B cell (primary cell): ENCODE results near the gene KRT5. TPM values are rescaled to one million over a fixed set of nuclear protein-coding genes. Genes with fewer than 3 reads are reported as not detected.

Experiments
- ATAC-seq: fragments of 200-7000 bp; cut with Tn5 transposase; one replicate; pipeline ENCODE4 v1.10.0; 2021; ENCODE audit warnings: low read depth, mild to moderate bottlenecking, moderate number of reproducible peaks, moderate library complexity
- CTCF ChIA-PET: fragments of 350-600 bp; sonication (Branson Sonifier 250); formaldehyde crosslinking; loops from one replicate; lab custom pipeline; 2021; ENCODE audit warnings: antibody characterized with exemption, inconsistent platforms; lab: Charles Lee
- POLR2A ChIA-PET: fragments of 350-600 bp; sonication (Branson Sonifier 250); formaldehyde crosslinking; loops from one replicate; lab custom pipeline; 2021; ENCODE audit warnings: antibody characterized with exemption; lab: Charles Lee
- DNase-seq: peaks from one replicate; pipeline ENCODE4 v3.0.0; 2013
- H2AFZ ChIP-seq: 2 replicates; pipeline ENCODE4 v1.6.1; 2012; ENCODE audit warnings: mild to moderate bottlenecking, low read depth, low read length; ENCODE audit not compliant: insufficient read depth, poor library complexity, severe bottlenecking
- H3K27ac ChIP-seq, 2 donors: 1 replicate in 1 of 2; 2 replicates in 1 of 2; pipeline ENCODE4 v1.5.1; 2012 to 2013; ENCODE audit warnings: low read length in 2 of 2, mild to moderate bottlenecking in 2 of 2, moderate library complexity in 1 of 2
- H3K27me3 ChIP-seq, 4 experiments: fragments of 200-600 bp in 1 of 4; sonication (generic) in 1 of 4; replicated peaks in 1 of 4; 1 replicate in 2 of 4; 2 replicates in 2 of 4; pipeline versions ENCODE4 v1.6.1 to v1.7.0; 2013 to 2016; ENCODE audit warnings: low read length in 3 of 4, mild to moderate bottlenecking in 2 of 4, mixed read lengths in 1 of 4, moderate library complexity in 1 of 4; ENCODE audit not compliant: insufficient read depth in 4 of 4, control insufficient read depth in 3 of 4; ENCODE audit errors: control extremely low read depth in 1 of 4
- H3K36me3 ChIP-seq, 2 experiments: replicated peaks in 1 of 2; 1 replicate in 1 of 2; 2 replicates in 1 of 2; pipeline versions ENCODE4 v1.6.1 to v1.7.1; 2013; ENCODE audit warnings: low read length in 1 of 2; ENCODE audit not compliant: insufficient read depth in 2 of 2, control insufficient read depth in 1 of 2; ENCODE audit errors: control extremely low read depth in 1 of 2, extremely low read depth in 1 of 2
- H3K4me1 ChIP-seq, 2 donors: fragments of 200-600 bp in 1 of 2; sonication (generic) in 1 of 2; 1 replicate in 1 of 2; 2 replicates in 1 of 2; pipeline versions ENCODE4 v1.5.1 to v1.6.1; 2013 to 2017; ENCODE audit warnings: low read length in 2 of 2; ENCODE audit not compliant: control insufficient read depth in 2 of 2, insufficient read depth in 2 of 2
- H3K4me2 ChIP-seq: replicated peaks from 2 replicates; pipeline ENCODE3; 2012; ENCODE audit warnings: mild to moderate bottlenecking, low read depth, low read length; ENCODE audit not compliant: poor library complexity, severe bottlenecking
- H3K4me3 ChIP-seq, 5 experiments: fragments of 200-600 bp in 1 of 5; sonication (generic) in 1 of 5; 1 replicate in 3 of 5; 2 replicates in 2 of 5; pipeline versions ENCODE4 v1.5.1 to v1.7.0; 2011 to 2016; ENCODE audit warnings: low read length in 4 of 5, mild to moderate bottlenecking in 4 of 5, low read depth in 2 of 5, control low read depth in 1 of 5, moderate library complexity in 1 of 5; ENCODE audit not compliant: insufficient read depth in 1 of 5; ENCODE audit errors: control extremely low read depth in 1 of 5, extremely low read depth in 1 of 5
- H3K79me2 ChIP-seq: fragments of 200-600 bp; sonication (generic); one replicate; pipeline ENCODE4 v1.6.0; 2016; ENCODE audit warnings: low read length; ENCODE audit not compliant: control insufficient read depth, insufficient read depth
- H3K9ac ChIP-seq: fragments of 200-600 bp; sonication (generic); 2 replicates; pipeline ENCODE4 v1.6.1; 2017; ENCODE audit warnings: mild to moderate bottlenecking, low read length, moderate library complexity
- H3K9me3 ChIP-seq, 3 donors: one replicate each; pipeline versions ENCODE4 v1.6.1 to v1.7.1; 2013; ENCODE audit warnings: low read length in 2 of 3; ENCODE audit not compliant: control insufficient read depth in 2 of 3, insufficient read depth in 1 of 3; ENCODE audit errors: control extremely low read depth in 1 of 3
- H4K20me1 ChIP-seq: 2 replicates; pipeline ENCODE4 v1.6.0; 2012; ENCODE audit warnings: mild to moderate bottlenecking, low read length; ENCODE audit not compliant: insufficient read depth, control insufficient read depth, poor library complexity, severe bottlenecking
- H3K27ac Mint-ChIP-seq: one replicate; pipeline ENCODE4 v1.8.0; 2021; ENCODE audit warnings: mixed read lengths
- H3K27me3 Mint-ChIP-seq: one replicate; pipeline ENCODE4 v1.8.0; 2021; ENCODE audit warnings: mixed read lengths
- H3K4me1 Mint-ChIP-seq: one replicate; pipeline ENCODE4 v1.8.0; 2021; ENCODE audit warnings: mixed read lengths
- H3K4me3 Mint-ChIP-seq: one replicate; pipeline ENCODE4 v1.8.0; 2021; ENCODE audit warnings: mixed read lengths
- H3K9me3 Mint-ChIP-seq: one replicate; pipeline ENCODE4 v1.8.0; 2022; ENCODE audit warnings: mixed read lengths; ENCODE audit not compliant: insufficient read depth
- CTCF ChIP-seq: fragments of 200-600 bp; IDR thresholded peaks from one replicate; pipeline ENCODE4 v1.8.0; 2022; ENCODE audit warnings: antibody characterized with exemption, mild to moderate bottlenecking
- EZH2 ChIP-seq: IDR thresholded peaks from 2 replicates; pipeline ENCODE4 v1.6.1; 2012; ENCODE audit warnings: borderline replicate concordance, low read depth, mild to moderate bottlenecking, moderate library complexity, low read length; ENCODE audit not compliant: insufficient read depth, poor library complexity, severe bottlenecking
- WGBS: methylation state at CpG from one replicate; pipeline ENCODE4 v1.1.5; 2013; ENCODE audit warnings: missing lambda C conversion rate; ENCODE audit not compliant: insufficient coverage; 5-methylcytosine and 5-hydroxymethylcytosine counted together
- intact Hi-C: fragments of 100-400 bp; cut with micrococcal nuclease; formaldehyde crosslinking; loops from one replicate; pipeline ENCODE4 v1.10.0; 2022
- polyA minus RNA-seq: library from RNA; depleted of rRNA, polyadenylated mRNA; stranded (reverse); fragments of >200 nt; gene quantifications from 2 replicates; pipeline ENCODE4 v1.2.3, GENCODE V29; 2012
- polyA plus RNA-seq: library from polyadenylated mRNA; depleted of rRNA; stranded (reverse); fragments of >200 nt; gene quantifications from 2 replicates; pipeline ENCODE4 v1.2.3, GENCODE V29; 2012
- total RNA-seq, 2 donors: library from RNA; stranded (reverse); fragments of 120-200 nt in 1 of 2; gene quantifications; 1 replicate in 1 of 2; 2 replicates in 1 of 2; pipeline versions ENCODE4 v1.2.3 to v1.2.4, GENCODE V29; 2013 to 2022

Gene KRT5
- not detected in 2 replicates for total RNA-seq
- not detected for total RNA-seq (2013)
- 0.19 TPM in 1 of 2 replicates, not detected in the other for polyA plus RNA-seq
- not detected in 2 replicates for polyA minus RNA-seq

GRCh38 chr12:52519826-52520662 lies at the start of gene KRT5:
KRT5 (minus strand) TSS chr12:52520394; CDS start chr12:52520296, 98 bp downstream.
- intact Hi-C loops, result no loop called here
- no peak within 1 kb of the TSS for H3K9ac ChIP-seq

More at GRCh38 chr12:52519826-52520662, at the start of gene KRT5:
- POLR2A ChIA-PET, result no interaction called here
- Mint-ChIP-seq H3K27ac (no peak within 1 kb of the TSS), H3K4me3 (no peak within 1 kb of the TSS), H3K4me1 (no peaks in the 10 kb centered on the region), H3K27me3 (peaks cover 6% of the 10 kb centered on the region), H3K9me3 (no peaks in the 10 kb centered on the region)
- Histone ChIP-seq H3K4me2 (no peak within 1 kb of the TSS), H3K9me3 (no peaks in the 10 kb centered on the region), H3K4me3 (no peak within 1 kb of the TSS), H3K79me2 (no peaks in the 10 kb centered on the region), H3K27me3 (no peaks in the 10 kb centered on the region), H3K27ac (no peak within 1 kb of the TSS), H4K20me1 (no peaks in the 10 kb centered on the region), H2AFZ (no peak within 1 kb of the TSS), H3K36me3 (no peaks in the 10 kb centered on the region), H3K4me1 (no peaks in the 10 kb centered on the region)
- TF ChIP-seq EZH2 (no peak), CTCF (no peak)
- 91% methylated on average over 25 of the region's 29 CpGs for WGBS
- CTCF ChIA-PET, result no interaction called here
- no peak for ATAC-seq
- DNase-seq, result no peak
